ENCODE data around the gene DEGS2. TPM values are rescaled to one million over a fixed set of nuclear protein-coding genes. Genes with fewer than 3 reads are reported as not detected.

The DEGS2 gene
- total and polyA plus RNA-seq, 2 of the 13 experiments (the other 11 are each of a cell fraction or from before 2014, with no cell fraction given) = 0.09 TPM

- TF ChIP-seq DZIP1 (CRISPR knock-in tag; IDR thresholded peaks at IDR 0.05) = peak; percentile 95; the same call in 1 of the 2 replicates
- peak; percentile 99 for TF ChIP-seq SP5 (CRISPR knock-in tag; IDR thresholded peaks at IDR 0.05; ENCODE audit: borderline replicate concordance, low read depth)
- no peak; the same call in 1 of the 2 replicates for TF ChIP-seq ZNF614 (CRISPR knock-in tag; IDR thresholded peaks at IDR 0.05; ENCODE audit: borderline replicate concordance)
- TF ChIP-seq ERF (CRISPR knock-in tag; IDR thresholded peaks at IDR 0.05) = peak; percentile 41; the same call in 1 of the 2 replicates
- no peak for TF ChIP-seq CEBPG (CRISPR knock-in tag; IDR thresholded peaks at IDR 0.05)
- TF ChIP-seq ZFP36L1 (CRISPR knock-in tag; IDR thresholded peaks at IDR 0.05) = no peak
- TF ChIP-seq NBN (conservative IDR thresholded peaks at IDR 0.05) = no peak
- TF ChIP-seq RFX5 (IDR thresholded peaks at IDR 0.05; ENCODE audit: low read depth, low read length) = no peak
- TF ChIP-seq ZNF800 (CRISPR knock-in tag; IDR thresholded peaks at IDR 0.05) = no peak
- no peak for TF ChIP-seq ZNF282 (IDR thresholded peaks at IDR 0.05; ENCODE audit: partially characterized antibody)
- peak; percentile 65 for TF ChIP-seq HNRNPLL (IDR thresholded peaks at IDR 0.05; ENCODE audit: low read depth, low read length, poor library complexity, severe bottlenecking)
- peak; percentile 80 for TF ChIP-seq XRCC5 (optimal IDR thresholded peaks at IDR 0.05; ENCODE audit: low read length)
- no peak for TF ChIP-seq ZSCAN30 (CRISPR knock-in tag; IDR thresholded peaks at IDR 0.05)
- TF ChIP-seq HOXA5 (CRISPR knock-in tag; IDR thresholded peaks at IDR 0.05) = no peak
- no peak for TF ChIP-seq ZNF766 (CRISPR knock-in tag; IDR thresholded peaks at IDR 0.05; ENCODE audit: borderline replicate concordance)
- TF ChIP-seq FOXK2 (IDR thresholded peaks at IDR 0.05) = no peak
- peak; percentile 31; the same call in 1 of the 2 replicates for TF ChIP-seq GATAD1 (CRISPR knock-in tag; IDR thresholded peaks at IDR 0.05)
- no peak for TF ChIP-seq ZNF232 (CRISPR knock-in tag; IDR thresholded peaks at IDR 0.05; ENCODE audit: borderline replicate concordance)
- TF ChIP-seq ZNF629 (CRISPR knock-in tag; conservative IDR thresholded peaks at IDR 0.05) = no peak
- no peak for TF ChIP-seq MIXL1 (CRISPR knock-in tag; IDR thresholded peaks at IDR 0.05)
- no peak; the same call in 1 of the 2 replicates for TF ChIP-seq BATF2 (CRISPR knock-in tag; IDR thresholded peaks at IDR 0.05)
- peak; percentile 85; the same call in 1 of the 2 replicates for TF ChIP-seq MYPOP (CRISPR knock-in tag; IDR thresholded peaks at IDR 0.05)
- no peak for TF ChIP-seq FLYWCH1 (CRISPR knock-in tag; IDR thresholded peaks at IDR 0.05)
- TF ChIP-seq CENPBD1 (CRISPR knock-in tag; IDR thresholded peaks at IDR 0.05; ENCODE audit: borderline replicate concordance, low read depth) = 0 out of 2 replicates have a peak, but pooled peaks have one; percentile 83
- TF ChIP-seq MAFF (IDR thresholded peaks at IDR 0.05; ENCODE audit: low read depth, low read length) = no peak
- TF ChIP-seq ZFP82 (CRISPR knock-in tag; IDR thresholded peaks at IDR 0.05; ENCODE audit: borderline replicate concordance) = no peak
- no peak for TF ChIP-seq SMARCE1 (IDR thresholded peaks at IDR 0.05; ENCODE audit: borderline replicate concordance)
Measured at GRCh38 chr14:100144996-100145646, 14.3 kb downstream of the DEGS2 start (continued).

All from HepG2 (cell line).